Esophagus (tissue), 2 donors: ENCODE measurements around the gene COL13A1. TPM values are rescaled to one million over a fixed set of nuclear protein-coding genes. Genes with fewer than 3 reads are reported as not detected.
A peak's percentile ranks its signal among the peaks of the same experiment; 100 is the strongest.

Experiments used
- H3K27ac ChIP-seq, 2 donors: one replicate each; pipeline ENCODE4 v1.5.1; 2013; ENCODE audit warnings: low read depth in 2 of 2, mild to moderate bottlenecking in 2 of 2, inconsistent platforms in 1 of 2, low read length in 1 of 2, moderate library complexity in 1 of 2
- H3K27me3 ChIP-seq, 2 donors: one replicate each; pipeline ENCODE4 v1.6.1; 2013; ENCODE audit warnings: low read length in 2 of 2, control low read depth in 1 of 2, mild to moderate bottlenecking in 1 of 2; ENCODE audit not compliant: insufficient read depth in 2 of 2, control insufficient read depth in 1 of 2
- H3K36me3 ChIP-seq, 2 donors: one replicate each; pipeline ENCODE4 v1.6.1; 2013; ENCODE audit warnings: low read length in 1 of 2; ENCODE audit not compliant: control insufficient read depth in 2 of 2, insufficient read depth in 2 of 2
- H3K4me1 ChIP-seq, 2 donors: one replicate each; pipeline ENCODE4 v1.6.1; 2013; ENCODE audit warnings: low read length in 1 of 2; ENCODE audit not compliant: control insufficient read depth in 2 of 2, insufficient read depth in 2 of 2
- H3K4me3 ChIP-seq, 2 donors: one replicate each; pipeline ENCODE4 v1.5.1; 2013; ENCODE audit warnings: low read length in 2 of 2, mild to moderate bottlenecking in 2 of 2, low read depth in 1 of 2, moderate library complexity in 1 of 2
- H3K9me3 ChIP-seq, 2 donors: one replicate each; pipeline ENCODE4 v1.6.1; 2013; ENCODE audit warnings: mild to moderate bottlenecking in 2 of 2, low read depth in 1 of 2, low read length in 1 of 2, moderate library complexity in 1 of 2; ENCODE audit not compliant: control insufficient read depth in 2 of 2, insufficient read depth in 1 of 2
- WGBS, 2 donors: extraction: QIAGEN DNeasy Blood & Tissue Kit; methylation state at CpG; one replicate each; pipeline ENCODE4 v1.1.7; 2013; 5-methylcytosine and 5-hydroxymethylcytosine counted together
- polyA plus RNA-seq, 2 donors: library from polyadenylated mRNA; stranded (reverse); fragments of 200-250 nt; gene quantifications; one replicate each; pipeline ENCODE4 v1.2.3, GENCODE V29; 2013
- donor health status: healthy with polysubstance abuse.
- donor health status: Bipolar disorder and iron deficiency.

Gene COL13A1
- polyA plus RNA-seq, 2 donors, result 0.95 to 2.0 TPM

DNA sequence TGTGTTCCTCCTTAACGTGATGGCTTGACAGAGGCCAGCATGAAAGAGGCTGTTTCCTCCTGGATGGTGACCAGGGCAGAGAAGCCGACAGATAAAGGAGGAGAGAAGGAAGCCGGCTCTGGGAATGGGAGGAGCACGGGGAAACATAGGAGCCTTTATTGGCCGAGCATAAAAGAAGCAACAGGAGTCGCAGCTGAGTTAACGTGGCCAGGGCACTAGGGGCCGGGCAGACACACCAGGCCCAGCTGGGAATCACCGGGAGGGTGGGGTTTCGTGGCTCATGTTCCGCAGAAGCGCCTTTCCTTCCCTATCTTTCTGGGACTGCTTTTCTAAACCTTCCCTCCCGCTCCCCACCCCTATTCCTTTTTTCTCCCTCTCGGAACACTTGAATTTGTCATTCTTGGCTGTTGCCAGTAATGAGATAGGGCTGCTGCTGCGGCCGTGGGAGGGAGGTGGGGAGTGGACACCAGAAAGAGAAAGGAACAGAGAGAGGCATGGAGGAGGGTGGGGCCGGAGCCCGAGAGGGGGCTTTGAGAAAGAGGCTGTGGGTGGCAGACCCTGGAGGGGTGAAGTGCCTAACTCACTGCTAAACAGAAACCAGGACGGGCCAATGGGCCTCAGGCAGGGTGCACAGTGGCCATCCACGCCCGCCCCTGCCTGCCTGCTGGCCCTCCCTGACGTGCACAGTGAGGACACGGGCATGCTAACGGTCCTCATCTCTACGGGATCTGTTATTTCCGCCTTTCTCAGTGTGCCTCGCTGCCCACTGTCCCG lies 65.2 kb downstream of the COL13A1 start:
- 30 to 45% methylated on average over 27 to 28 of the region's 28 CpGs for WGBS, 2 donors
- Histone ChIP-seq H3K4me3 (no peak overlapping the region), H3K27ac (peak overlapping the region; percentile 17 to 47)

DNA sequence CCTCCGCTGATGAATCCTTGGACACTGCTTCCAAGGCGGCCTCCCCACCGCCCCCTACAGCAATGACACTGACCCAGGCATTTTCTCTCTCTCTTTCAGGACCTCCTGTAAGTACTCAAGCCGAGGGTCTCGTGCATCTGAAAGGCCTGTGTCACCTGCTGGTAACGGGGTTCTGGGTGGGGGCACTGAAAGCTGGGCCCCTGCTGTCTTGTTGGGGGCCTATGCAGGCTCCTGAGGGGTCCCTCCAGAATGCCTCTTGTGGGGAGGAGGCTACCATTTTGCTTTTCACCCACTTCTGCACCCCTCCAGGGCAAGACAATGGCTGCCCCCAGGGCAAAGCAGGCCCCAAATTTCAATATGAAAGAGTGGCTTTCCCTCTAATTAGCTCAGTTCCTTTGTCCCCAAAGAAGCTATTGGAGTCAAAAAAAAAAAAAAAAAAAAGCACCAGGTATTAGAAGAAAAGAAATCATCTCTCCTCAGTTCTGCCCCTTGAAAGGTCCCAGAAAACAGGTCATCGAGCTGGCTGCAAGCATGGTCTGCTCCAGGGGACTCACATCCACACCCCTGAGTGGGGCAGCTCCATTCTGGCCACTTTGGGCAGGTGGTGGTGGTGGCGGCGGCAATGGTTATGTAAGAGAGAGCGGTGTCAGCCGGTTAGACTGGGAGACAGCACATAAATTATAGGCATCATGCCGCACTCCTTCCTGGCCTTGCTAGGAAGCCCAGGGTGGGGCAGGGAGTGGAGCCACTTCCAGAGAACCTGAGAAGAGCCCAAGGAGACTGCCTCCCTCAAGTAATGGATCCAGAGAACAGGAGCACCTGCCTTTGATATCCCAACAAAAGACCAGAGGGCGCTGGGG lies 66.2 kb downstream of the COL13A1 start:
- Histone ChIP-seq H3K36me3 (no peaks in the 10 kb centered on the region), H3K9me3 (no peaks in the 10 kb centered on the region), H3K27me3 (no peaks in the 10 kb centered on the region), H3K4me3 (no peak overlapping the region), H3K27ac (no peak overlapping the region), H3K4me1 (peaks cover 8 to 28% of the 10 kb centered on the region in 2 donors)
- WGBS, 2 donors, result 75 to 77% methylated on average over 13 of the region's 13 CpGs

More for the DNA sequence above, 65.2 kb downstream of the COL13A1 start:
- H3K4me1 ChIP-seq, result peaks cover 8 to 28% of the 10 kb centered on the region in 2 donors
- H3K9me3 ChIP-seq, result no peaks in the 10 kb centered on the region
- no peaks in the 10 kb centered on the region for H3K27me3 ChIP-seq
- H3K36me3 ChIP-seq, result no peaks in the 10 kb centered on the region

DNA sequence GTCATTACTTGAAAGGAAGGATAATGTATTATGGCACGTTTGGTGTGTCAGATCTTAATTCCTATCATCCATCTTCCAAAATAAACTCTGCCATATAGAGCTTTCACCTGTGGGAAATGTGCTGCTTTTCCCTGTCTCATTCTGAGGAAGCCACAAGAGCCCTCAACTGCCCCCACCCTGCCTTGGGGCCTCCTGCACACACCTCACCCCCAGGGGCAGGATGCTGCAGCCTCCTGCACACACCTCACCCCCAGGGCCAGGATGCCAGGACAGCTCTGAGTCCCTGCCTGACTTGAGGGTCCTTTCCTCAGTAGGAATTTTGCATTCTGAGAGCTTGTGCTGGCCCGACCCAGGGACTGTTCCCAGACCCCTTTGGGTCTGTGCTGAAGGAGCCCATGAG lies 67.1 kb downstream of the COL13A1 start:
- no peak overlapping the region for H3K4me3 ChIP-seq
- H3K36me3 ChIP-seq, result no peaks in the 10 kb centered on the region
- peaks cover 8 to 28% of the 10 kb centered on the region in 2 donors for H3K4me1 ChIP-seq
- no peaks in the 10 kb centered on the region for H3K9me3 ChIP-seq
- H3K27ac ChIP-seq, result no peak overlapping the region
- 51 to 53% methylated on average over 2 of the region's 2 CpGs for WGBS, 2 donors
- H3K27me3 ChIP-seq, result no peaks in the 10 kb centered on the region

DNA sequence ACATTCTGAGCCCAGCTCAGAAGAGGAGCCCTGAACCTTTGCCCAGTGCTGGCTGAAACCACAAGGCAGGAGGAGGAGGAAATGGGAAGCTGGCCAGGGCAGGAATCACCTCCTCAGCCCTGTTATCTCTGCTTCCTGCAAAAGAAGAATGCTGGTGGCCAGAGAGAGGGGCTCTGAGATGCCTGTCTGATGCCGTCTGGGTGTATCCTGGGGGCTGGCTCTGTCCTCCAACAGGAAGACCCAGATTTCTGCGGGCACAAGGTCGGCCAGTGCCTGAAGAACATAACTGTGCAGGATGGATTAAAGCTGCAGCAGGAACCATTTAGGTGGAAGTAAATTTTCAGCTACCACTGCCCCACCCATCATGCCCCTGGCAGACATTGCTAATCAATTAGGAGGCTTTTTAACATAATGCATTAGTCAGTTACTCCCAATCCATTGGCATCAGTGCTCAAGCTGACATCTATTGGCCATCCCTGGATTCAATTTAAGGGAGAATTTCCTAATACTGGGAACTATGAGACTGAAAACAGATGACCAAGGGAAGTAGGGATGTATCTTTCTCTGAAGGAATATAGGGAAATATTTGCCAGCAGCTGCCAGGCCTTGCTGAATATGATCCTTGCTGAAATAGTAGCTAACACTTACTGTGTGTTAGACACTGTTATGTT lies 67.7 kb downstream of the COL13A1 start:
- Histone ChIP-seq H3K36me3 (no peaks in the 10 kb centered on the region), H3K9me3 (no peaks in the 10 kb centered on the region), H3K27ac (no peak overlapping the region), H3K4me3 (no peak overlapping the region), H3K27me3 (no peaks in the 10 kb centered on the region), H3K4me1 (peaks cover 8 to 28% of the 10 kb centered on the region in 2 donors)
- 33 to 44% methylated on average over 3 of the region's 3 CpGs for WGBS, 2 donors

DNA sequence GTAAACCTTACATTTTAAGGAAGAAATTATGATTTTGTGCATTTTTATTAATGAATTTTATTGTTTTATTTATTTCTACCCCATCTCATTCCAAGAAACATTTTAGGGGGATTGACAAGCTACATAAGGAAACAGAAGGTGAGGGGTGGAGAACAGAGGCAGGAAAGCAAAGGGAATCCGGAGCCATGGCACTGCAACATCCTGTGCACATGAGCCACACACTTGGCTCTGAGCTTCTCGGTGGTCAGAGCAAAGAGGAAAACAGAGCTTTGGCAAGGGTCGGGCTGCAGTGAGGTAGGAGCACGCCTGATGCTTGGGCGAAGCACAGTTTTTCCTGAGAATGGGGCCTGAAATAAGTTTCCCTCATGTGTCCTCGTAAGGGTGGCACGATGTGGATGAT lies 68.9 kb downstream of the COL13A1 start:
- no peaks in the 10 kb centered on the region for H3K36me3 ChIP-seq
- 83 to 85% methylated on average over 7 of the region's 7 CpGs for WGBS, 2 donors
- H3K9me3 ChIP-seq, result no peaks in the 10 kb centered on the region
- H3K27me3 ChIP-seq, result no peaks in the 10 kb centered on the region
- no peak overlapping the region for H3K4me3 ChIP-seq
- peaks cover 5 to 19% of the 10 kb centered on the region in 2 donors for H3K4me1 ChIP-seq
- H3K27ac ChIP-seq, result no peak overlapping the region

DNA sequence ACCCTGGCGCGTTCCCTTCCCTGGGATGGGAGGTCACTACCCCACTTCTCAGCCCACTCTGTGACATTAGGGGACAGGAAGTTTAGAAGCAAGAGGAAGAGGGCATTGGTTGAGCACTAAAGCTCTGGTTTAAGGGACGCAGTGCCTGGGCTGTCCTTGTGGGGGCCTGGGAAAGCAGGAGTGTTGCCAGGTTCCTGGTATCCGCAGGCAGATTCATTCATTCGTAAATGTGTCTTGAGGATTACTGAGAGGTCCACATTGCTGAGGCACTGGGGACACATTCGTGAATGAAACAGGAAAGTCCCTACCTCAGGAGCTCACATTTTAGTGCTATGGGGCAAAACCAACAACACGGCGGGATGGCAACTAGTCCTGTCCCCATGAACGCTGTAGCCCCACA lies 69.4 kb downstream of the COL13A1 start:
- Histone ChIP-seq H3K27me3 (no peaks in the 10 kb centered on the region), H3K4me3 (no peak overlapping the region), H3K27ac (no peak overlapping the region), H3K36me3 (no peaks in the 10 kb centered on the region), H3K9me3 (no peaks in the 10 kb centered on the region), H3K4me1 (peaks cover 4 to 18% of the 10 kb centered on the region in 2 donors)
- 85 to 90% methylated on average over 9 of the region's 9 CpGs for WGBS, 2 donors

DNA sequence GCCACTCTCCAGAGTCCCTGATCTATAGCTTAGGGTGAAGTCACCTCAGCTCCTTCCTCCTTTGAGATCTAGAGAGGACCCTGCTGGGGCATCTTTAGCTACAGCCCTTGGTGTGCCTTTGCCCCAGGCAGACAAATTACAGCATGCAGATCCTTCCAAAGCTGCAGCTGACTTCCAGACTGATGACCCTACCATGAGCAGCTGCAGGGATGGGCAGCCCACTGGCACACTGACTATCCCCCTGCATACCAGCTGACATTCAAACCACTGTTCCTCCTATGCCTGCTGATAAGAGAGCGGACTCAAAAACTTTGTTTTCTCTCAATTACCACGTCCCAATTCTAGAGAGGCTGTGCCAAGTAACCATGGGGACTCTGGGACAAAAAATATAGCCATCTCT lies 70.6 kb downstream of the COL13A1 start:
- no peaks in the 10 kb centered on the region for H3K36me3 ChIP-seq
- whole genome bisulfite sequencing, 2 donors, result 56 to 69% methylated on average over 2 of the region's 2 CpGs

DNA sequence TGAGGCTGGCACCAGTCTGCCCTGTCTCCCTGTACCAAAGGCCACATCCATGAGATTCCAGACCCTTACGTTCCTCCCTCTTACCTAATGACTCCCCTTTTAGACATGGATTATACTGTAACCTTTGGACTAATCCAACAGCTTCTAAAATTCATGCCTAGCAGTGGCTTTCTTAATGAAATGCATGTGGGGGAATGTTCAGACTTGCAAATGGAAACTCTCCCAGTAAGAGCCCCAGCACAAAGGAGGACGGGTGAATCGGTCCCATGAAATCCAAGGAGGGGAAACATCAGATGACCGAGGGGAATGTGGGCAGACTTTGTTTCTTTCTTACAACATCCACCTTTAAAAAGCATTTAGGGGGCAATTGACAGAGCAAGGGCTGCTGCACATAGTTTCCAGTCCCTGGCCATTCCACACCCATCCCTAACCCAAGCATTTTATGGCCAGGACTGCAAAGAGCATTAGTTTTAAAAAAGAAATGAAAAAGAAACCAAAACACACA lies 71.5 kb downstream of the COL13A1 start:
- no peak overlapping the region for H3K4me3 ChIP-seq
- peaks cover 0 to 7% of the 10 kb centered on the region in 2 donors for H3K4me1 ChIP-seq
- no peaks in the 10 kb centered on the region for H3K36me3 ChIP-seq
- H3K27me3 ChIP-seq, result no peaks in the 10 kb centered on the region
- H3K9me3 ChIP-seq, result no peaks in the 10 kb centered on the region
- 48 to 50% methylated on average over 4 of the region's 4 CpGs for WGBS, 2 donors
- no peak overlapping the region for H3K27ac ChIP-seq

More for the DNA sequence above, 70.6 kb downstream of the COL13A1 start:
- Histone ChIP-seq H3K4me1 (peaks cover 4 to 7% of the 10 kb centered on the region in 2 donors), H3K9me3 (no peaks in the 10 kb centered on the region), H3K27me3 (no peaks in the 10 kb centered on the region), H3K27ac (no peak overlapping the region), H3K4me3 (no peak overlapping the region)

DNA sequence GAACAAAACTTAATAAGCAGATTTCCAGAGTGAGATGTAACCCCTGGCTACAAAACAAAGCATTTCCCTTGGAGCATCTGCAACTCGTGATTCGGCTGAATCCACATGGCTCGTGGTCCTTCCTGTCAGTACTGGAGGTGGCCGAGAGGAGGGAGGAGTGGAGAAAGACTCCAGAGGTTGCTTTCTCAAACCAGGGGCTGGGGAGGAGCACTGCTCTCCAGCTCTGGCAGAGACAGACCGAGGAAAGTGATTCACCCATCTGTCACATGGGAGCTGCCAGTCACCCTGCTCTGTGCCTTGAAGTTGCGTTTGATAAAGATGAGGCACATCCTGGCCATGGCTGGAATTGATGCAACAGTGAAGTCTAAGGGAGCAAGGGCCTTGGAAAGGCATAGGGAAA lies 72.7 kb downstream of the COL13A1 start:
- Histone ChIP-seq H3K27ac (no peak overlapping the region), H3K4me3 (no peak overlapping the region), H3K36me3 (no peaks in the 10 kb centered on the region), H3K9me3 (no peaks in the 10 kb centered on the region), H3K27me3 (no peaks in the 10 kb centered on the region), H3K4me1 (peaks cover 0 to under 1% of the 10 kb centered on the region in 2 donors)
- WGBS, 2 donors, result 42 to 54% methylated on average over 6 of the region's 6 CpGs
